ENCODE results near the gene ZNF830. TPM values are rescaled to one million over a fixed set of nuclear protein-coding genes. Genes with fewer than 3 reads are reported as not detected.

Gene ZNF830
- total and polyA plus RNA-seq, 9 of the 15 experiments (the other 6 are each of a cell fraction or from before 2014, with no cell fraction given): 13.1 to 28.7 (median 21.7) TPM

DNA sequence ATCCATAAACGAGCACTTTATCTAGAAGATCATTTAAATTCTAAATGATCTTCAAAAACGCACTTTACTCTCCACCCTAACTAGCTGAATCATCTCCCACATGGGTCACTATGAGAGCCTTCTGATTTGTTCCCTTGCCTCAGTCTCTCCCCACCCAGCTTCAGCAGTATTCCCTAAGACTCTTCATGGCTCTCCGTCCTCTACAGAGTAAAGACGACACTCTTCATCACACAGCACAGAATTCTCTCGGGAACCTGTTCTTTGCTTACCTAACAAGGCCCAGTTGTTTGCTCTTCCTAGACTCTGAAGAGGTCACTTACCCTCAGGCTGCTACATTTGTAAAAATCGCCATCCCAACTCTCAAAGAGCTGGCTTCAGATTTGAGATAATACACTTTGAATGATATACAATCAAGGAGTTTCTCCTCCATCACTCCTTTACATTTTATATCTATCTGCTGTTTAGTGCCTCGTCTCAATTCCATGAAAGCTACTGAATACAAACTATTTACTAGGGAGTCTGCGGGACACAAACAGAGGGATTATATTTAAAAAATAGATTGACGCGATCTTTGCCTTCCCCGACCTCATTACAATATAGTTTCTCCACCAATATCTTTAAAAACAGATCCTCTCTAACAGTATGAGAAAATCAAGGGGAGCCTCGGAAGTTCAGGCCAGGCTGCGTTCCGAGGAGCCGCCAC is 18.5 kb downstream of the ZNF830 start (continued):
- TF ChIP-seq, protein P1, sequence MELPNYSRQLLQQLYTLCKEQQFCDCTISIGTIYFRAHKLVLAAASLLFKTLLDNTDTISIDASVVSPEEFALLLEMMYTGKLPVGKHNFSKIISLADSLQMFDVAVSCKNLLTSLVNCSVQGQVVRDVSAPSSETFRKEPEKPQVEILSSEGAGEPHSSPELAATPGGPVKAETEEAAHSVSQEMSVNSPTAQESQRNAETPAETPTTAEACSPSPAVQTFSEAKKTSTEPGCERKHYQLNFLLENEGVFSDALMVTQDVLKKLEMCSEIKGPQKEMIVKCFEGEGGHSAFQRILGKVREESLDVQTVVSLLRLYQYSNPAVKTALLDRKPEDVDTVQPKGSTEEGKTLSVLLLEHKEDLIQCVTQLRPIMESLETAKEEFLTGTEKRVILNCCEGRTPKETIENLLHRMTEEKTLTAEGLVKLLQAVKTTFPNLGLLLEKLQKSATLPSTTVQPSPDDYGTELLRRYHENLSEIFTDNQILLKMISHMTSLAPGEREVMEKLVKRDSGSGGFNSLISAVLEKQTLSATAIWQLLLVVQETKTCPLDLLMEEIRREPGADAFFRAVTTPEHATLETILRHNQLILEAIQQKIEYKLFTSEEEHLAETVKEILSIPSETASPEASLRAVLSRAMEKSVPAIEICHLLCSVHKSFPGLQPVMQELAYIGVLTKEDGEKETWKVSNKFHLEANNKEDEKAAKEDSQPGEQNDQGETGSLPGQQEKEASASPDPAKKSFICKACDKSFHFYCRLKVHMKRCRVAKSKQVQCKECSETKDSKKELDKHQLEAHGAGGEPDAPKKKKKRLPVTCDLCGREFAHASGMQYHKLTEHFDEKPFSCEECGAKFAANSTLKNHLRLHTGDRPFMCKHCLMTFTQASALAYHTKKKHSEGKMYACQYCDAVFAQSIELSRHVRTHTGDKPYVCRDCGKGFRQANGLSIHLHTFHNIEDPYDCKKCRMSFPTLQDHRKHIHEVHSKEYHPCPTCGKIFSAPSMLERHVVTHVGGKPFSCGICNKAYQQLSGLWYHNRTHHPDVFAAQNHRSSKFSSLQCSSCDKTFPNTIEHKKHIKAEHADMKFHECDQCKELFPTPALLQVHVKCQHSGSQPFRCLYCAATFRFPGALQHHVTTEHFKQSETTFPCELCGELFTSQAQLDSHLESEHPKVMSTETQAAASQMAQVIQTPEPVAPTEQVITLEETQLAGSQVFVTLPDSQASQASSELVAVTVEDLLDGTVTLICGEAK (IDR thresholded peaks at IDR 0.05): peak; percentile 21; the same call in 1 of the 2 replicates
- TF ChIP-seq, protein P1 (CRISPR knock-in tag; IDR thresholded peaks at IDR 0.05): no peak
- TF ChIP-seq, protein P2, sequence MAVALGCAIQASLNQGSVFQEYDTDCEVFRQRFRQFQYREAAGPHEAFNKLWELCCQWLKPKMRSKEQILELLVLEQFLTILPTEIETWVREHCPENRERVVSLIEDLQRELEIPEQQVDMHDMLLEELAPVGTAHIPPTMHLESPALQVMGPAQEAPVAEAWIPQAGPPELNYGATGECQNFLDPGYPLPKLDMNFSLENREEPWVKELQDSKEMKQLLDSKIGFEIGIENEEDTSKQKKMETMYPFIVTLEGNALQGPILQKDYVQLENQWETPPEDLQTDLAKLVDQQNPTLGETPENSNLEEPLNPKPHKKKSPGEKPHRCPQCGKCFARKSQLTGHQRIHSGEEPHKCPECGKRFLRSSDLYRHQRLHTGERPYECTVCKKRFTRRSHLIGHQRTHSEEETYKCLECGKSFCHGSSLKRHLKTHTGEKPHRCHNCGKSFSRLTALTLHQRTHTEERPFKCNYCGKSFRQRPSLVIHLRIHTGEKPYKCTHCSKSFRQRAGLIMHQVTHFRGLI (CRISPR knock-in tag; IDR thresholded peaks at IDR 0.05): no peak
- 0 out of 2 replicates have a peak, but pooled peaks have one; percentile 40 for TF ChIP-seq ZNF589 (CRISPR knock-in tag; IDR thresholded peaks at IDR 0.05; ENCODE audit: low read depth)
- TF ChIP-seq FOXM1 (IDR thresholded peaks at IDR 0.05; ENCODE audit: low read depth): 0 out of 2 replicates have a peak, but pooled peaks have one; percentile 30
- TF ChIP-seq FOXM1 (CRISPR knock-in tag; IDR thresholded peaks at IDR 0.05; ENCODE audit: low read depth): no peak
- TF ChIP-seq TAF9B (IDR thresholded peaks at IDR 0.05; ENCODE audit: partially characterized antibody): peak; percentile 35
- TF ChIP-seq, protein P3, sequence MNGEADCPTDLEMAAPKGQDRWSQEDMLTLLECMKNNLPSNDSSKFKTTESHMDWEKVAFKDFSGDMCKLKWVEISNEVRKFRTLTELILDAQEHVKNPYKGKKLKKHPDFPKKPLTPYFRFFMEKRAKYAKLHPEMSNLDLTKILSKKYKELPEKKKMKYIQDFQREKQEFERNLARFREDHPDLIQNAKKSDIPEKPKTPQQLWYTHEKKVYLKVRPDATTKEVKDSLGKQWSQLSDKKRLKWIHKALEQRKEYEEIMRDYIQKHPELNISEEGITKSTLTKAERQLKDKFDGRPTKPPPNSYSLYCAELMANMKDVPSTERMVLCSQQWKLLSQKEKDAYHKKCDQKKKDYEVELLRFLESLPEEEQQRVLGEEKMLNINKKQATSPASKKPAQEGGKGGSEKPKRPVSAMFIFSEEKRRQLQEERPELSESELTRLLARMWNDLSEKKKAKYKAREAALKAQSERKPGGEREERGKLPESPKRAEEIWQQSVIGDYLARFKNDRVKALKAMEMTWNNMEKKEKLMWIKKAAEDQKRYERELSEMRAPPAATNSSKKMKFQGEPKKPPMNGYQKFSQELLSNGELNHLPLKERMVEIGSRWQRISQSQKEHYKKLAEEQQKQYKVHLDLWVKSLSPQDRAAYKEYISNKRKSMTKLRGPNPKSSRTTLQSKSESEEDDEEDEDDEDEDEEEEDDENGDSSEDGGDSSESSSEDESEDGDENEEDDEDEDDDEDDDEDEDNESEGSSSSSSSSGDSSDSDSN (IDR thresholded peaks at IDR 0.05; ENCODE audit: borderline replicate concordance in 1 of 2, low read depth in 2 of 2, low read length in 2 of 2): 0 out of 4 replicates have a peak, but pooled peaks of 1 of the 2 experiments have one; percentile 19
- TF ChIP-seq ZNF316 (IDR thresholded peaks at IDR 0.05): peak; percentile 84
- peak; percentile 66; the same call in 1 of the 2 replicates for TF ChIP-seq SUPT5H (IDR thresholded peaks at IDR 0.05)
- peak; percentile 78 for TF ChIP-seq POLR2A (conservative IDR thresholded peaks at IDR 0.05)
- 0 out of 2 replicates have a peak, but pooled peaks have one; percentile 24 for TF ChIP-seq NFRKB (IDR thresholded peaks at IDR 0.05; ENCODE audit: low read depth)
- peak; percentile 88 for TF ChIP-seq POLR2H (tag; IDR thresholded peaks at IDR 0.05; ENCODE audit: low read depth)
- 0 out of 2 replicates have a peak, but pooled peaks have one; percentile 19 for TF ChIP-seq POLR2AphosphoS2 (IDR thresholded peaks at IDR 0.05; ENCODE audit: low read length)
- no peak for TF ChIP-seq MAFG (tag; conservative IDR thresholded peaks at IDR 0.05)
- TF ChIP-seq CBX3 (IDR thresholded peaks at IDR 0.05; ENCODE audit: borderline replicate concordance in 1 of 2, low read length in 2 of 2): 0 out of 3 replicates have a peak, but pooled peaks of 1 of the 2 experiments have one; percentile 22

Data from K562 (cell line).